Effector memory CD4-positive, alpha-beta T cell (primary cell): ENCODE measurements around the gene HIGD2A.

Source experiments
- DNase-seq, 3 donors: peaks; one replicate each; pipeline ENCODE4 v3.0.0-alpha.2; 2020
- H3K27ac ChIP-seq: 2 replicates; pipeline ENCODE4 v1.7.0; 2013; ENCODE audit warnings: mild to moderate bottlenecking, low read length, moderate library complexity; ENCODE audit not compliant: insufficient read depth, poor library complexity, severe bottlenecking
- H3K27me3 ChIP-seq: replicated peaks from 2 replicates; pipeline ENCODE4 v1.7.0; 2013; ENCODE audit warnings: mild to moderate bottlenecking, low read length; ENCODE audit not compliant: insufficient read depth, control insufficient read depth, poor library complexity, severe bottlenecking
- H3K36me3 ChIP-seq: 2 replicates; pipeline ENCODE4 v1.7.0; 2013; ENCODE audit warnings: mild to moderate bottlenecking, low read length, moderate library complexity; ENCODE audit not compliant: control insufficient read depth, insufficient read depth
- H3K4me1 ChIP-seq: 2 replicates; pipeline ENCODE4 v1.7.0; 2013; ENCODE audit warnings: low read length, mild to moderate bottlenecking; ENCODE audit not compliant: control insufficient read depth, insufficient read depth, poor library complexity, severe bottlenecking
- H3K4me3 ChIP-seq: 2 replicates; pipeline ENCODE4 v1.7.0; 2013; ENCODE audit warnings: low read length, low read depth, mild to moderate bottlenecking; ENCODE audit not compliant: insufficient read depth, poor library complexity, severe bottlenecking
- H3K9me3 ChIP-seq: 2 replicates; pipeline ENCODE4 v1.7.0; 2013; ENCODE audit warnings: mild to moderate bottlenecking, low read length, moderate library complexity; ENCODE audit not compliant: control insufficient read depth

HIGD2A gene

GRCh38 chr5:176384366-176384930 lies 4.1 kb upstream of the HIGD2A start:
- peaks cover 7% of the 10 kb centered on the region for H3K4me1 ChIP-seq
- no peak overlapping the region for H3K27ac ChIP-seq
- no peak overlapping the region for H3K4me3 ChIP-seq
- H3K9me3 ChIP-seq = no peaks in the 10 kb centered on the region
- no peak for DNase-seq
- no peaks in the 10 kb centered on the region for H3K27me3 ChIP-seq
- peaks cover 51% of the 10 kb centered on the region for H3K36me3 ChIP-seq

GRCh38 chr5:176384991-176385390 lies 3.6 kb upstream of the HIGD2A start:
- H3K36me3 ChIP-seq = peaks cover 51% of the 10 kb centered on the region
- H3K4me3 ChIP-seq = no peak overlapping the region
- no peaks in the 10 kb centered on the region for H3K9me3 ChIP-seq
- H3K27me3 ChIP-seq = no peaks in the 10 kb centered on the region
- peaks cover 10% of the 10 kb centered on the region for H3K4me1 ChIP-seq
- no peak for DNase-seq
- no peak overlapping the region for H3K27ac ChIP-seq

- H3K36me3 ChIP-seq = peaks cover 51% of the 10 kb centered on the region
- H3K4me1 ChIP-seq = peaks cover 10% of the 10 kb centered on the region
- H3K4me3 ChIP-seq = no peak overlapping the region
- H3K9me3 ChIP-seq = no peaks in the 10 kb centered on the region
- no peak for DNase-seq
- H3K27me3 ChIP-seq = no peaks in the 10 kb centered on the region
- no peak overlapping the region for H3K27ac ChIP-seq
These were observed 2.1 kb upstream of the HIGD2A start for GRCh38 chr5:176386491-176386890.

- peak overlapping the region; percentile 93 for H3K4me3 ChIP-seq
- H3K27ac ChIP-seq = peak overlapping the region; percentile 97
- H3K9me3 ChIP-seq = no peaks in the 10 kb centered on the region
- H3K36me3 ChIP-seq = peaks cover 41% of the 10 kb centered on the region
- no peaks in the 10 kb centered on the region for H3K27me3 ChIP-seq
- no peak for DNase-seq
- H3K4me1 ChIP-seq = peaks cover 10% of the 10 kb centered on the region
These were observed 1.1 kb upstream of the HIGD2A start for GRCh38 chr5:176387384-176387925.

- Histone ChIP-seq H3K27me3 (no peaks in the 10 kb centered on the region), H3K4me1 (peaks cover 10% of the 10 kb centered on the region), H3K4me3 (peak overlapping the region; percentile 93), H3K27ac (peak overlapping the region; percentile 97), H3K36me3 (peaks cover 36% of the 10 kb centered on the region), H3K9me3 (no peaks in the 10 kb centered on the region)
- no peak for DNase-seq
These were observed 528 bp upstream of the HIGD2A start for GRCh38 chr5:176388003-176388443.

- no peak for DNase-seq
- H3K4me3 ChIP-seq = peak overlapping the region; percentile 93
- H3K9me3 ChIP-seq = no peaks in the 10 kb centered on the region
- H3K27ac ChIP-seq = peak overlapping the region; percentile 97
- H3K4me1 ChIP-seq = peaks cover 10% of the 10 kb centered on the region
- H3K36me3 ChIP-seq = peaks cover 22% of the 10 kb centered on the region
- H3K27me3 ChIP-seq = no peaks in the 10 kb centered on the region
These were observed 878 bp downstream of the HIGD2A start for GRCh38 chr5:176389135-176390123.

- Histone ChIP-seq H3K27me3 (no peaks in the 10 kb centered on the region), H3K4me3 (no peak overlapping the region), H3K9me3 (no peaks in the 10 kb centered on the region), H3K27ac (no peak overlapping the region), H3K4me1 (peaks cover 10% of the 10 kb centered on the region), H3K36me3 (peaks cover 5% of the 10 kb centered on the region)
- no peak for DNase-seq
These were observed 2.9 kb downstream of the HIGD2A start for GRCh38 chr5:176391479-176391878.

- H3K36me3 ChIP-seq = peaks cover 5% of the 10 kb centered on the region
- no peak overlapping the region for H3K27ac ChIP-seq
- H3K27me3 ChIP-seq = no peaks in the 10 kb centered on the region
These were observed 3.4 kb downstream of the HIGD2A start for GRCh38 chr5:176391999-176392398.

GRCh38 chr5:176392526-176392925 lies 4.0 kb downstream of the HIGD2A start:
- Histone ChIP-seq H3K4me3 (no peak overlapping the region), H3K4me1 (peaks cover 10% of the 10 kb centered on the region), H3K36me3 (peaks cover 8% of the 10 kb centered on the region), H3K9me3 (no peaks in the 10 kb centered on the region), H3K27me3 (no peaks in the 10 kb centered on the region), H3K27ac (no peak overlapping the region)
- DNase-seq = no peak

More at GRCh38 chr5:176391999-176392398, 3.4 kb downstream of the HIGD2A start:
- DNase-seq = no peak
- Histone ChIP-seq H3K4me1 (peaks cover 10% of the 10 kb centered on the region), H3K4me3 (no peak overlapping the region), H3K9me3 (no peaks in the 10 kb centered on the region)

GRCh38 chr5:176394096-176394495 lies 5.5 kb downstream of the HIGD2A start:
- no peaks in the 10 kb centered on the region for H3K27me3 ChIP-seq
- no peak overlapping the region for H3K4me3 ChIP-seq
- H3K4me1 ChIP-seq = peaks cover 4% of the 10 kb centered on the region
- H3K9me3 ChIP-seq = no peaks in the 10 kb centered on the region
- peaks cover 9% of the 10 kb centered on the region for H3K36me3 ChIP-seq
- DNase-seq = no peak
- H3K27ac ChIP-seq = no peak overlapping the region
